Psoas muscle (tissue), 8 donors: ENCODE results near the gene EMCN. TPM values are rescaled to one million over a fixed set of nuclear protein-coding genes. Genes with fewer than 3 reads are reported as not detected.
A peak's percentile ranks its signal among the peaks of the same experiment; 100 is the strongest.

Source experiments
- ATAC-seq, 4 donors: fragments of 200-7000 bp; cut with Tn5 transposase; one replicate each; pipeline ENCODE4 v1.9.1; 2020; ENCODE audit warnings: moderate library complexity in 3 of 4, mild to moderate bottlenecking in 2 of 4
- DNase-seq, 2 donors: peaks; one replicate each; pipeline ENCODE4 v3.0.0-alpha.2; 2020
- H3K27ac ChIP-seq: fragments of 200-600 bp; one replicate; pipeline ENCODE4 v1.8.0; 2022
- H3K27me3 ChIP-seq, 3 donors: fragments of 200-600 bp in 1 of 3; one replicate each; pipeline versions ENCODE4 v1.6.1 to v1.8.0; 2013 to 2022; ENCODE audit warnings: low read length in 2 of 3, mild to moderate bottlenecking in 2 of 3, moderate library complexity in 1 of 3; ENCODE audit not compliant: insufficient read depth in 3 of 3
- H3K36me3 ChIP-seq, 2 donors: fragments of 200-600 bp in 1 of 2; one replicate each; pipeline versions ENCODE4 v1.6.1 to v1.8.0; 2013 to 2022; ENCODE audit warnings: low read depth in 1 of 2, mild to moderate bottlenecking in 1 of 2, moderate library complexity in 1 of 2; ENCODE audit not compliant: insufficient read depth in 1 of 2
- H3K4me1 ChIP-seq: fragments of 200-600 bp; one replicate; pipeline ENCODE4 v1.8.0; 2022
- H3K4me3 ChIP-seq: fragments of 200-600 bp; one replicate; pipeline ENCODE4 v1.8.0; 2022; ENCODE audit warnings: mild to moderate bottlenecking
- H3K9me3 ChIP-seq: fragments of 200-600 bp; one replicate; pipeline ENCODE4 v1.8.0; 2022
- WGBS, 3 donors: extraction: QIAGEN DNeasy Blood & Tissue Kit; methylation state at CpG; one replicate each; pipeline versions ENCODE4 v1.1.6 to v1.1.7; 2013; 5-methylcytosine and 5-hydroxymethylcytosine counted together
- intact Hi-C, 2 donors: fragments of 100-400 bp; cut with DNase I; formaldehyde crosslinking; loops; one replicate each; pipeline versions ENCODE4 v1.11.0 to v1.14.2; 2022
- long read RNA-seq, 2 donors: library from polyadenylated mRNA; unstranded; transcript quantifications; one replicate each; pipeline ENCODE4 v2.0.0, GENCODE V29; 2021
- polyA plus RNA-seq, 3 donors: library from polyadenylated mRNA; stranded (reverse); fragments of 200-250 nt; gene quantifications; one replicate each; pipeline ENCODE4 v1.2.3, GENCODE V29; 2013
- total RNA-seq, 4 donors: library from RNA; stranded (reverse); fragmentation: NEBNext Ultra II Directional in 2 of 4; extraction: Animal tissue kit (Norgen Biotek cat#: 25700) in 2 of 4; gene quantifications; one replicate each; pipeline versions ENCODE4 v1.2.1 to v1.2.4, GENCODE V29; 2021 to 2023
- TF ChIP-seq, protein P1 (sequence below): fragments of 200-600 bp; IDR thresholded peaks from one replicate; pipeline ENCODE4 v1.8.0; 2022; ENCODE audit warnings: antibody characterized with exemption
- donor health status: healthy with polysubstance abuse.
- donor health status: DM: no; HTN: no; CAD: no; lungs with moderate emphysema.
- donor health status: Bipolar disorder and iron deficiency.
- donor health status: healthy.
- donor health status: DM: yes; HTN: yes; CAD: no.
- donor health status: DM: no; HTN: no; CAD: no.
- donor health status: DM: no; HTN: no; CAD: no.
- donor health status: DM: yes; HTN: yes; CAD: no.

The EMCN gene, protein sequence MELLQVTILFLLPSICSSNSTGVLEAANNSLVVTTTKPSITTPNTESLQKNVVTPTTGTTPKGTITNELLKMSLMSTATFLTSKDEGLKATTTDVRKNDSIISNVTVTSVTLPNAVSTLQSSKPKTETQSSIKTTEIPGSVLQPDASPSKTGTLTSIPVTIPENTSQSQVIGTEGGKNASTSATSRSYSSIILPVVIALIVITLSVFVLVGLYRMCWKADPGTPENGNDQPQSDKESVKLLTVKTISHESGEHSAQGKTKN
- total RNA-seq (10 to 100 TPM in 2 of 4 donors, 1 to 10 TPM in 2; 7.8 to 25.0 (median 13.2) TPM), polyA plus RNA-seq (10 to 100 TPM in 2 of 3 donors, 1 to 10 TPM in 1; 7.9 to 11.1 (median 10.8) TPM)
- long read RNA-seq, donor 1, full-length matches to known transcripts, result 11 of 15 reads
- long read RNA-seq, donor 1, partial matches to known transcripts, result 3 of 15 reads
- long read RNA-seq, donor 1, other reads (novel, unspliced or antisense), result 1 of 15 reads
- long read RNA-seq, donor 2, full-length matches to known transcripts, result 8 of 11 reads
- long read RNA-seq, donor 2, partial matches to known transcripts, result 1 of 11 reads
- long read RNA-seq, donor 2, other reads (novel, unspliced or antisense), result 2 of 11 reads

DNA sequence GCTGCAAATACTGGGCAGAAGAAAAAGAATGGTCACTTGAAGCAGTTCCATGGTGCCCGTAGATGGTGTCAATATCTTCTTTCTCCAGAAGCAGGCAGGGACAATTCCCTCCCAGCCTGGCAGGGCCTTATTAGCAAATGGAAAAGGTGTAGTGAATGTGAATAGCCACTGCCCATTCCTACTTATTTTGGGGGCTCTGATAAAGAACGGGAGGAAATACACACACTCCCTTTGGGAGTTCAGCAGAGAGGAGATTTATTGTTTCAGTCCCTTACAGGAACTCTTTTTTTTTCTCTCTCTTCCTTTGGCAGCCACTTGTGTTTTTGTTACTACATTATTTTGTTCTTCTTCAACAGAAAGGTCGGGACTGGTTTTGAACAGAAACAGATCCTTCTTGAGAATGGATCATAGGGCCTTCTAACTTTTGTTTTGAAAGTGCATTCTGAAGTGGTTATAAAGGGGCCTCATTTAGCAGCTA, at the start of gene EMCN:
EMCN (minus strand) TSS at position 159 of the 478 bp plus-strand sequence; CDS start at position 51, 108 bp downstream.
- intact Hi-C loops, result loop anchor here in 1 of 2 donors (5.0 to 10.0 kb wide), 2 partner anchors 74 to 217 kb away; no protein-coding TSS in a partner anchor
- no peak for ATAC-seq
- WGBS, 3 donors, result 42 to 49% (median 43%) methylated on average over 3 of the region's 3 CpGs

DNA sequence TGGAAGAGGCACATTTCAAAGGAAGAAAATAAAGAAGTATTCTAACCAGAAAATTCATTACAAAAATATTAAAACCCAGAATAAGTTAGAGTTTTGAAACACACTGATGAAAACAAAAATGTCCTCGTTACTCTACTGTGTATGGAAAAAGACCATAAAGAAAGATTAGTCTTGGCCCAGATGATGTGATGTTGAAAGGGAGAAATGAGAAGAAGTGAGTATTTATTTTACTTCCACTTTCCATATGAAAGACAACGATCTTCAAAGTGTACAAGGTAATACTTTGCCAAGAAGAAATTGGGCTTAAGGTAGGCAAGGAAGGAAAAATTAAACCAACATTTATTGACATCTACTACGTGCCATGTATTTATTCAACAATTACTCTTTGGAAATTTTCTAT, 48.6 kb upstream of the EMCN start:
- DNase-seq, result no peak
- intact Hi-C loops, result no loop called here
- TF ChIP-seq, protein P1, sequence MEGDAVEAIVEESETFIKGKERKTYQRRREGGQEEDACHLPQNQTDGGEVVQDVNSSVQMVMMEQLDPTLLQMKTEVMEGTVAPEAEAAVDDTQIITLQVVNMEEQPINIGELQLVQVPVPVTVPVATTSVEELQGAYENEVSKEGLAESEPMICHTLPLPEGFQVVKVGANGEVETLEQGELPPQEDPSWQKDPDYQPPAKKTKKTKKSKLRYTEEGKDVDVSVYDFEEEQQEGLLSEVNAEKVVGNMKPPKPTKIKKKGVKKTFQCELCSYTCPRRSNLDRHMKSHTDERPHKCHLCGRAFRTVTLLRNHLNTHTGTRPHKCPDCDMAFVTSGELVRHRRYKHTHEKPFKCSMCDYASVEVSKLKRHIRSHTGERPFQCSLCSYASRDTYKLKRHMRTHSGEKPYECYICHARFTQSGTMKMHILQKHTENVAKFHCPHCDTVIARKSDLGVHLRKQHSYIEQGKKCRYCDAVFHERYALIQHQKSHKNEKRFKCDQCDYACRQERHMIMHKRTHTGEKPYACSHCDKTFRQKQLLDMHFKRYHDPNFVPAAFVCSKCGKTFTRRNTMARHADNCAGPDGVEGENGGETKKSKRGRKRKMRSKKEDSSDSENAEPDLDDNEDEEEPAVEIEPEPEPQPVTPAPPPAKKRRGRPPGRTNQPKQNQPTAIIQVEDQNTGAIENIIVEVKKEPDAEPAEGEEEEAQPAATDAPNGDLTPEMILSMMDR, result no peak
- H3K9me3 ChIP-seq, result no peaks in the 10 kb centered on the region
- 78 to 87% (median 81%) methylated on average over 3 of the region's 3 CpGs for WGBS, 3 donors
- no peak for ATAC-seq
- H3K4me1 ChIP-seq, result no peaks in the 10 kb centered on the region
- no peaks in the 10 kb centered on the region for H3K27me3 ChIP-seq
- no peak overlapping the region for H3K4me3 ChIP-seq
- no peak overlapping the region for H3K27ac ChIP-seq
- H3K36me3 ChIP-seq, result no peaks in the 10 kb centered on the region

More for the DNA sequence above, at the start of gene EMCN:
- TF ChIP-seq, protein P1, result no peak
- Histone ChIP-seq H3K4me1 (no peaks in the 10 kb centered on the region), H3K27ac (peak within 1 kb of the TSS; percentile 44), H3K9me3 (no peaks in the 10 kb centered on the region), H3K4me3 (peak within 1 kb of the TSS; percentile 61), H3K36me3 (no peaks in the 10 kb centered on the region), H3K27me3 (no peaks in the 10 kb centered on the region)
- DNase-seq, result no peak

DNA sequence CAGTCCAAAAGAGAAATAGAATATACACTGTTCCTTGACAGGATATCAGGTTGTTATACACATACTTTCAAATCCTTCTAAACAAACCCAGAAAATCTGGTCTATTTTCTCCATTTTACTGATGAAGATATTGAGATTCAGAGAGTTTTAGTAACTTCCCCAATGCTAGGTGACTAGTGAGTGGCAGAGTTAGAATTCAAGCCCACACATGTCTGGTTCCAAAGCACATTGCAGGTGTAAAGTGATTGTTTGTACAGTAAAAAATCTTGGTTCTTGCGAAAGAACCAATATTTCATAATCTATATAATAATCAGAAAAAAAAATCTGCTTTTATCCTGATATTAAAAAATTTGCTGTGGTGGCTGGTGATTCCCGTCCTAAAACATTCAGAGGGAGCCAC, 39.5 kb upstream of the EMCN start:
- WGBS, 3 donors, result 94 to 97% (median 95%) methylated on average over 2 of the region's 2 CpGs
- TF ChIP-seq, protein P1, result no peak
- no peak overlapping the region for H3K4me3 ChIP-seq
- ATAC-seq, result no peak
- no peaks in the 10 kb centered on the region for H3K4me1 ChIP-seq
- no peaks in the 10 kb centered on the region for H3K36me3 ChIP-seq
- intact Hi-C loops, result no loop called here
- no peak for DNase-seq
- no peaks in the 10 kb centered on the region for H3K9me3 ChIP-seq
- no peak overlapping the region for H3K27ac ChIP-seq
- H3K27me3 ChIP-seq, result no peaks in the 10 kb centered on the region

DNA sequence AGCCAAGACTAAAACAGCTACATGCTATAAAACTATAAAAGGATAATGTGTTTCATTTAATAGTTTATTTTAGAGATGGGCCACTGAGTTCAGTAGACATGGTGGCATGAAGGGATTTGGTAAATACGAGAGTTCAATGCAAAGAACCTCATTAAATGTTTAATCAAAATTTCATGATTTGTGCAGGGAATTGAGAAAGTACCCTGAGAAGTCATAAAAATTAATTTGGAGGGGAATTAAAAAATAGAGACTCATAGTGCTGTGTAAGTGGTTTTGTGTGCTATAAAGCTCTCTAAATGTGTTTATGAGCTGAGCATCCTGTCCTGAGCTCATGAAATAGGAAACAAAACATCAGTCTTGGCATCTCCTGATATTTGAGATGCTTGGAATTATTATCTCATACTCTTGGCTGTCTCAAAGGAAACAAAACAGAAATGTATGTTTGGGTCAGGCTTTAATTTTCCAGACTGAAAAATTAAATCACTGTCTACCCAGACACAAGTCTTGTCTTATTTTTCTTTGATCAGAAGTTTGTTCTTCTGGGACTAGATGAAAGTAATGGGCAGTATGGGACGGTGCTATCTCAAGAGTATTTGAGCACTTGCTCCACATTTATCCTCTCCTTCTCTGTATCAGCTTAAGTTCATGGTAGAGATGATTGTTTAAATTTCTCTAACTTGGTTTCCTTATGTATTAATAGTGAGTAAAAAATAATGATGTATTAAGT, 38.0 kb upstream of the EMCN start:
- Histone ChIP-seq H3K36me3 (no peaks in the 10 kb centered on the region), H3K4me1 (no peaks in the 10 kb centered on the region), H3K9me3 (no peaks in the 10 kb centered on the region), H3K27ac (no peak overlapping the region), H3K4me3 (no peak overlapping the region), H3K27me3 (no peaks in the 10 kb centered on the region)
- TF ChIP-seq, protein P1, result no peak
- DNase-seq (no peak), ATAC-seq (no peak)
- intact Hi-C loops, result no loop called here
- WGBS, 3 donors, result 40 to 55% (median 49%) methylated on average over 2 of the region's 2 CpGs
